Body of pancreas (tissue), 4 donors: ENCODE measurements around the gene ARPC5.

Experiments used
- POLR2A ChIP-seq, 3 donors: fragments of 450-650 bp; IDR thresholded peaks; one replicate each; pipeline ENCODE4 v1.6.1; 2016; ENCODE audit warnings: antibody characterized with exemption in 3 of 3, mild to moderate bottlenecking in 2 of 3
- TF ChIP-seq, protein P1 (sequence below), 7 experiments: fragments of 450-650 bp in 4 of 7; fragments of 200-600 bp in 3 of 7; sonication (generic) in 3 of 7; IDR thresholded peaks; one replicate each; pipeline ENCODE4 v1.5.1; 2016 to 2019; ENCODE audit warnings: antibody characterized with exemption in 7 of 7

DNA sequence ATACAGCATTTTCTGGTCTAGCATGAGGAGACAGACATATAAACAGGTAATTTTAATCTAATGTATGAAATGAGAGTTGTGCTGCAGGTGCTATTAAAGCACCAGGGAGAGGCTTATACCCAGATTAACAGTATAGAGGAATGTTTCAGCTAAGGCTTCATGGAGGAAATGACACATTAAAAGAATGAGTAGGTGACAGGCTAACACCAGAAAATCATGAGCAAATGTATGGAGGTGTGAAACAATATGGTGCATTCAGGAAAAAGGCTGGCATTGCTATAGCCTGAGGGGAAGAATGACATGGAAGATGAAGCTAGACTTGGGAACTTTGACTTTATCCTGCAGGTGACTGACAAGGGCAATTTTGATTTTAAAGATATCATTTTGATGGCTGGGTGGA lies 7.0 kb downstream of the ARPC5 start:
- TF ChIP-seq, protein P1, sequence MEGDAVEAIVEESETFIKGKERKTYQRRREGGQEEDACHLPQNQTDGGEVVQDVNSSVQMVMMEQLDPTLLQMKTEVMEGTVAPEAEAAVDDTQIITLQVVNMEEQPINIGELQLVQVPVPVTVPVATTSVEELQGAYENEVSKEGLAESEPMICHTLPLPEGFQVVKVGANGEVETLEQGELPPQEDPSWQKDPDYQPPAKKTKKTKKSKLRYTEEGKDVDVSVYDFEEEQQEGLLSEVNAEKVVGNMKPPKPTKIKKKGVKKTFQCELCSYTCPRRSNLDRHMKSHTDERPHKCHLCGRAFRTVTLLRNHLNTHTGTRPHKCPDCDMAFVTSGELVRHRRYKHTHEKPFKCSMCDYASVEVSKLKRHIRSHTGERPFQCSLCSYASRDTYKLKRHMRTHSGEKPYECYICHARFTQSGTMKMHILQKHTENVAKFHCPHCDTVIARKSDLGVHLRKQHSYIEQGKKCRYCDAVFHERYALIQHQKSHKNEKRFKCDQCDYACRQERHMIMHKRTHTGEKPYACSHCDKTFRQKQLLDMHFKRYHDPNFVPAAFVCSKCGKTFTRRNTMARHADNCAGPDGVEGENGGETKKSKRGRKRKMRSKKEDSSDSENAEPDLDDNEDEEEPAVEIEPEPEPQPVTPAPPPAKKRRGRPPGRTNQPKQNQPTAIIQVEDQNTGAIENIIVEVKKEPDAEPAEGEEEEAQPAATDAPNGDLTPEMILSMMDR (IDR thresholded peaks at IDR 0.05): no peak
- TF ChIP-seq POLR2A (IDR thresholded peaks at IDR 0.05): no peak
